Calu3 (cell line): Measurements from ENCODE around the gene KRI1. TPM values are rescaled to one million over a fixed set of nuclear protein-coding genes. Genes with fewer than 3 reads are reported as not detected.
A peak's percentile ranks its signal among the peaks of the same experiment; 100 is the strongest.

ENCODE experiments used
- BruUV-seq: library from RNA; stranded (reverse); fragments of 400-500 nt; replicated peaks from 2 replicates; lab custom pipeline; 2021; lab: Mats Ljungman, UMichigan
- CTCF ChIA-PET: fragments of 300-600 bp; sonication (Branson Sonifier 250); formaldehyde crosslinking; loops from one replicate; lab custom pipeline; 2022; ENCODE audit warnings: antibody characterized with exemption; lab: Charles Lee
- DNase-seq: peaks from one replicate; pipeline ENCODE4 v3.0.0; 2022
- H3K27ac Mint-ChIP-seq: one replicate; pipeline ENCODE4 v1.8.0; 2022; ENCODE audit warnings: mixed read lengths; ENCODE audit not compliant: unreplicated experiment
- H3K27me3 Mint-ChIP-seq: one replicate; pipeline ENCODE4 v1.8.0; 2022; ENCODE audit warnings: mixed read lengths; ENCODE audit not compliant: unreplicated experiment
- H3K36me3 Mint-ChIP-seq: one replicate; pipeline ENCODE4 v1.8.0; 2022; ENCODE audit warnings: mild to moderate bottlenecking, moderate library complexity, mixed read lengths; ENCODE audit not compliant: insufficient read depth, unreplicated experiment
- H3K4me1 Mint-ChIP-seq: one replicate; pipeline ENCODE4 v1.8.0; 2022; ENCODE audit warnings: mild to moderate bottlenecking, low read depth, mixed read lengths; ENCODE audit not compliant: unreplicated experiment
- H3K4me3 Mint-ChIP-seq: one replicate; pipeline ENCODE4 v1.8.0; 2022; ENCODE audit warnings: mild to moderate bottlenecking, low read depth, moderate library complexity, mixed read lengths; ENCODE audit not compliant: unreplicated experiment
- H3K9me3 Mint-ChIP-seq: one replicate; pipeline ENCODE4 v1.8.0; 2022; ENCODE audit warnings: low read depth, mixed read lengths; ENCODE audit not compliant: unreplicated experiment
- intact Hi-C: fragments of 100-400 bp; cut with micrococcal nuclease; formaldehyde crosslinking; loops from one replicate; pipeline ENCODE4 v1.10.0; 2022; ENCODE audit not compliant: unreplicated experiment
- total RNA-seq: library from RNA; stranded (reverse); gene quantifications from 2 replicates; pipeline ENCODE4 v1.2.3, GENCODE V29; 2022
- TF ChIP-seq, protein P1 (sequence below): fragments of 200-600 bp; IDR thresholded peaks from one replicate; pipeline ENCODE4 v1.8.0; 2022; ENCODE audit warnings: antibody characterized with exemption; ENCODE audit not compliant: unreplicated experiment

KRI1 gene
- total RNA-seq, 1 experiment from 2014 or later, result 29.6 TPM

DNA sequence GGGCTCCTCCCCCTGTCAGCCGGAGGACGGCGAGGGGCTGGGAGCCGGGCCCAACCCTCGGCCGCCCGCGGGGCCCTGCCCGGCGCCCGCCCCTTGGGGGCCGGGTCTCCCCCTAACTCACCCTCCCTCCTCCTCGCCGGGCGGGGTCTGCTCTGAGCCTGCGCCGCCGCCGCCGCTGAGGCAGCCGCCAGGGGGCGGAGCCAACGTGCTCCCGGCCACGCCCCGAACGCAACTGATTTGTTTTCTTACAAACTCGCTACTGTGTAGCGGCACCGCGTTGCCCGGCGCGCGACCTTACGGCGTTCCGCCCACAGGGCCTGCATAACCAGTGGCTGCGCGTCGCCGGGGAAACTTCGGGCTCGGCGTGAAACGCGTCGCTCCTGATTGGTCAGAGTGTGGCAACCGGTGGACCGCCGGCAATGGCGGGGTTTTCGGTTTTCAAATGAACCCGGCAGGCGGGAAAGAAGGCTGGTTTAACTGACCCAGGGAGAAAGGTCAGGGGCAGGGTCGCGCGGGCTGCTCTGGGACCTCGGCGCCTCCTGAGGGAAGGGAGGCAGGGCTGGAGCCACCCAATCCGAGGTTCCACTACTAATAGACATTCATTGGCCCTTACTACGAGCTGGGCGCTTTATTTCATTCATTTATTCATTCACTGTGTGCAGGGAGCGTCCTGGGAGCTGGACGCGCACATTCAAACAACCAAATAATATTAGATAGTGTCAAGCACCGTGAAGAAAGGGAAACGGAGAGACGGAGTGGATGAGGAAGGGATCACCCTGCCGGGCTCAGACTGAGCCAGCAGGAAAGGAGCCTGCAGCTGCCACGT, 3.2 kb upstream of the KRI1 start, which contains the start of gene CDKN2D:
CDKN2D (minus strand) TSS at position 154 of the 826 bp plus-strand sequence. CDS start 326 bp downstream, outside the sequence.
- intact Hi-C loops, result no loop called here
- CTCF ChIA-PET, result interaction anchor here (0.6 to 1.1 kb wide), 2 partner anchors 84 to 104 kb away, joined by 3 to 5 read pairs; no protein-coding TSS in a partner anchor
- peak within 1 kb of the TSS; percentile 94 for H3K4me3 Mint-ChIP-seq
- no peaks in the 10 kb centered on the region for H3K27me3 Mint-ChIP-seq
- H3K27ac Mint-ChIP-seq, result peak within 1 kb of the TSS; percentile 96
- H3K4me1 Mint-ChIP-seq, result peaks cover 30% of the 10 kb centered on the region
- H3K36me3 Mint-ChIP-seq, result peaks cover 62% of the 10 kb centered on the region
- no peaks in the 10 kb centered on the region for H3K9me3 Mint-ChIP-seq
- TF ChIP-seq, protein P1, sequence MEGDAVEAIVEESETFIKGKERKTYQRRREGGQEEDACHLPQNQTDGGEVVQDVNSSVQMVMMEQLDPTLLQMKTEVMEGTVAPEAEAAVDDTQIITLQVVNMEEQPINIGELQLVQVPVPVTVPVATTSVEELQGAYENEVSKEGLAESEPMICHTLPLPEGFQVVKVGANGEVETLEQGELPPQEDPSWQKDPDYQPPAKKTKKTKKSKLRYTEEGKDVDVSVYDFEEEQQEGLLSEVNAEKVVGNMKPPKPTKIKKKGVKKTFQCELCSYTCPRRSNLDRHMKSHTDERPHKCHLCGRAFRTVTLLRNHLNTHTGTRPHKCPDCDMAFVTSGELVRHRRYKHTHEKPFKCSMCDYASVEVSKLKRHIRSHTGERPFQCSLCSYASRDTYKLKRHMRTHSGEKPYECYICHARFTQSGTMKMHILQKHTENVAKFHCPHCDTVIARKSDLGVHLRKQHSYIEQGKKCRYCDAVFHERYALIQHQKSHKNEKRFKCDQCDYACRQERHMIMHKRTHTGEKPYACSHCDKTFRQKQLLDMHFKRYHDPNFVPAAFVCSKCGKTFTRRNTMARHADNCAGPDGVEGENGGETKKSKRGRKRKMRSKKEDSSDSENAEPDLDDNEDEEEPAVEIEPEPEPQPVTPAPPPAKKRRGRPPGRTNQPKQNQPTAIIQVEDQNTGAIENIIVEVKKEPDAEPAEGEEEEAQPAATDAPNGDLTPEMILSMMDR, result no peak
- DNase-seq, result peak; percentile 97
- BruUV-seq, result TSS peak; percentile 94

DNA sequence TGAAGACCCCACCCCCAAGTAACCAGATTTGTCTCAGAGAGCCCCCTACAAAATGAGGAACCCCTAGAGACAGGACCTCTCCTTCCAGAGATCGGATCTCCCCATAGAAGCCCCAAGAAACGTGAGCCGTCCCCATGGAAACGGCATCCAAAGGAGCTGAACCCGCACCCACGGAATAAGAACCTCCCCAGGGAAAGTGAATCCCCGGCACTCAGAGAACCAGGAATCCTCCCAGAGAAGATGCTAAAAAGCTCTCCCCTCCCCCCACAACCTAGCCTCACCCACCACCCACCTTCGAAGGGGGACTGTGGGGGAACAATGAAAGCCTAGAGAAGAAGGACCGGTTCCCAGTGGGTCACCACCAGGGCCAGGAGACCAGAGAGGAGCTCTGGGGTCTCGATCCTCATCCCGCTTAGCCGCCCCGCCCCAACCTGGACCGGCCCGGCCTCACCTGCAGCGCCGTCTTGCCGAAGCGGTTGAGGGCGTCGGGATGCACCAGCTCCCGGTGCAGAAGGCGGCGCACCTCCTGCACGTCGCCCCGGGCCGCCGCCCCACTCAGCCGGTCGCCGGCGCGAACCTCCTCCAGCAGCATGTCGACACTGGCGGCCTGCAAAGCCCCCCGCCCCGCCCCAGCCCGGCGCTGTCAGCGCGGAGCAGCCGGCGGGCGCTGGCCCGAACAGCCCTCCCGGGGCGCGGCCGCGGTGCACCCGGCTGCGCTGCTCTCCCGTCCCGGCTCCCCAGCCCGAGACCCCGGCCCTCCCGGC, 2.4 kb upstream of the KRI1 start:
- BruUV-seq, result no TSS peak
- peaks cover 60% of the 10 kb centered on the region for H3K36me3 Mint-ChIP-seq
- intact Hi-C loops, result no loop called here

DNA sequence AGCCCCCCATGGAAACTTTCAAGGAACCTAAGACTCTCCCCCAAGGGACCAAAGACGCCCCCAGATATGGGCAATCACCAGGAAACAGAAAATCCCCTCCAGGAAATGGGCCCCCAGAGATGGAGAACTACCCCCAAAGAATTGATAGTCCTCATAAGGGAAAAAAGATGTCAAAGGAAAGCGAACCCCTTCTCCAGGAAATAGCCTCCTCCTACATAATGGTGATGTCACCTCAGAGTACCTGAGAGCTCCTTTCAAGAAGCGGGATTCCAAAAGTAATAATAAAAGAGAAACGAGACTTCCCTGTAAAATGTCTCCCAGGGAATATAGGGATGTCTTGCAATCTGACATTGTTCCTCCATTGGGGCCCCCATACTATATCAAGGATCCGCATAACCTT, 1.8 kb upstream of the KRI1 start:
- TF ChIP-seq, protein P1, result no peak
- intact Hi-C loops, result no loop called here
- Mint-ChIP-seq H3K4me1 (peaks cover 30% of the 10 kb centered on the region), H3K4me3 (peak overlapping the region; percentile 94), H3K27me3 (no peaks in the 10 kb centered on the region), H3K36me3 (peaks cover 60% of the 10 kb centered on the region), H3K27ac (peak overlapping the region; percentile 33), H3K9me3 (no peaks in the 10 kb centered on the region)
- no peak for DNase-seq
- CTCF ChIA-PET, result interaction anchor here (0.6 to 1.1 kb wide), 2 partner anchors 105 to 1085 kb away, joined by 3 to 5 read pairs; no protein-coding TSS in a partner anchor
- no TSS peak for BruUV-seq

More for the DNA sequence above, 2.4 kb upstream of the KRI1 start:
- Mint-ChIP-seq H3K4me3 (peak overlapping the region; percentile 94), H3K27ac (peak overlapping the region; percentile 33), H3K9me3 (no peaks in the 10 kb centered on the region), H3K27me3 (no peaks in the 10 kb centered on the region), H3K4me1 (peaks cover 30% of the 10 kb centered on the region)
- peak; percentile 57 for DNase-seq
- CTCF ChIA-PET, result interaction anchor here (0.6 to 1.1 kb wide), 2 partner anchors 104 to 1086 kb away, joined by 3 to 5 read pairs; no protein-coding TSS in a partner anchor
- TF ChIP-seq, protein P1, result no peak

DNA sequence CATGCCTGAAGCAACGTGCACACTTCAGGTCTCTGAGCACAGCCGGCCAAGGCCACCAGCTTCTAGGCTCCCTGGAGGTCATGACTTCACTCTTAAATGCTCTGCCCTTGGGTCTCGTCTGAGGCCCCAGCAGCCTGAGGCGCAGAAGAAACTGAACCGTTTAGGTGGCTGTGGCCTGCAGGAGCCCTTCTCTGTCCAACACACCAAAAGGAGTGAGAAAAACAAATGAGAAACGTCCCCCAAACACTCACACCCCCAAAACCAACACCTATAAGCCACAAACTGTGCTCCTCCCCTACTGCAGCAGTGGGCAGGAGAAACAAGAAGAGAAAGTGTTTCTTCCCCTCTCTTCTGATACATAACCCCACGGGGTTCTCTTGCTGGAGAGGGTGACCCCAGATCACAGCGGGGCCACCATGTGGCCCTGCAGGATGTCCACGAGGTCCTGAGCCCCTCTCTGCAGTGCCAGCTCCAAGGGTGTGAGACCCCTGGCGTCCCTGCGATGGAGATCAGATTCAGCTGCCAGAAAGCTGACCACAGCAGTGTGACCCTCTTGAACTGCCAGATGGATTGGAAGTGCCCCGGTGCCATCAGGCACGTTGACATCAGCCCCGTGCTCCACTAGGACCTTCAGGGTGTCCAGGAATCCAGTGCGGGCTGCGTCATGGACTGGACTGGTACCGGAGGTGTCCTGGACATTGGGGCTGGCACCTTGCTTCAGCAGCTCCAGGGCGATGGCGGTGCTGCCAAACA, 1.0 kb upstream of the KRI1 start:
- Mint-ChIP-seq H3K9me3 (no peaks in the 10 kb centered on the region), H3K4me1 (peaks cover 30% of the 10 kb centered on the region), H3K27me3 (no peaks in the 10 kb centered on the region), H3K27ac (peak overlapping the region; percentile 38), H3K4me3 (peak overlapping the region; percentile 94), H3K36me3 (peaks cover 55% of the 10 kb centered on the region)
- TF ChIP-seq, protein P1, result no peak
- CTCF ChIA-PET, result no interaction called here
- intact Hi-C loops, result no loop called here
- BruUV-seq, result no TSS peak
- no peak for DNase-seq
